Myometrial cell (primary cell): Measurements from ENCODE around the gene OR5M11. TPM values are rescaled to one million over a fixed set of nuclear protein-coding genes. Genes with fewer than 3 reads are reported as not detected.

Experiments used
- total RNA-seq: library from RNA; depleted of rRNA; stranded (reverse); fragments of >200 nt; gene quantifications from 2 replicates; pipeline ENCODE4 v1.2.3, GENCODE V29; 2015

The OR5M11 gene
- total RNA-seq: not detected in 2 replicates

GRCh38 chr11:56543157-56543556, at the start of gene OR5M11:
Gene OR5M11 (minus strand): TSS chr11:56543257. CDS start chr11:56543257, 0 bp downstream.

DNA sequence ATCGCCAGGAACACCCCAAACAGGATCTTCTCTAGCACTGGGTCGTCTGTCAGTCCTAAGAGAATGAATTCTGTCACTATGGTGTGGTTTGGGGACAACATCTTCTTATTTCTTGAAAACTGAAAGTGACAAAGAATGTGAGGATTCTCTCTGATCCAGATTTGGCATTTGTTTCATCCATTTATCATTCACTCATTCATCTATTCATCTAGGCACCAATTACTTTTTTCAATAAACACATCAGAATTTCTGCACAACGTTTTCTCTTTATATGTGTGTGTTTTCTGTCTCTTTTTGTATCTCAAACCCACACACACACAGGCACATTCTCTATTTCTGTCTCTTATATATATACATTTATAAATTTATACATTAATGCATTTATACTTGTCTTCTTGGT, 34.6 kb upstream of the OR5M11 start, which contains the start of gene OR5M10:
TSS of gene OR5M10 (minus strand) at position 101 of the 400 bp plus-strand sequence. CDS start at position 101, 0 bp downstream.

Other genes with a start within 250 kb of the OR5M11 start
- gene OR8K3, start 228.1 kb downstream of the OR5M11 start, total RNA-seq: not detected in 2 replicates
- not detected in 2 replicates for gene OR8K1, start 197.2 kb downstream of the OR5M11 start, total RNA-seq
- not detected in 2 replicates for gene OR8J1, start 189.0 kb downstream of the OR5M11 start, total RNA-seq
- not detected in 2 replicates for gene OR8U1, start 167.6 kb downstream of the OR5M11 start, total RNA-seq
- gene OR5AL1, start 130.6 kb downstream of the OR5M11 start, total RNA-seq: not detected in 2 replicates
- not detected in 2 replicates for gene OR5M3, start 69.9 kb downstream of the OR5M11 start, total RNA-seq
- not detected in 2 replicates for gene OR5M8, start 51.9 kb downstream of the OR5M11 start, total RNA-seq
- gene OR5M10, start 34.5 kb upstream of the OR5M11 start, total RNA-seq: not detected in 2 replicates
- not detected in 2 replicates for gene OR5M1, start 71.6 kb upstream of the OR5M11 start, total RNA-seq
- not detected in 2 replicates for gene OR5AP2, start 99.2 kb upstream of the OR5M11 start, total RNA-seq
- gene OR5AR1, start 120.4 kb upstream of the OR5M11 start, total RNA-seq: not detected in 2 replicates
- not detected in 2 replicates for gene OR9G1, start 155.8 kb upstream of the OR5M11 start, total RNA-seq
- gene OR9G4, start 205.4 kb upstream of the OR5M11 start, total RNA-seq: not detected in 2 replicates